Measurements from ENCODE around the gene CACNA1D. TPM values are rescaled to one million over a fixed set of nuclear protein-coding genes. Genes with fewer than 3 reads are reported as not detected.

The CACNA1D gene
- total and polyA plus RNA-seq, 2 experiments from 2014 or later, result 5.2 to 27.8 TPM

- WGBS (ENCODE audit: low lambda C conversion rate, missing lambda C conversion rate), result 74% methylated on average over 10 of the region's 10 CpGs
- no peaks in the 10 kb centered on the region for H4K20me1 ChIP-seq (ENCODE audit: insufficient read depth, poor library complexity, severe bottlenecking)
- H2AFZ ChIP-seq, result no peak overlapping the region
- no peaks in the 10 kb centered on the region for H3K36me3 ChIP-seq (replicated peaks; ENCODE audit: insufficient read depth, low read depth)
- H3K4me1 ChIP-seq (ENCODE audit: insufficient read depth), result peaks cover 25% of the 10 kb centered on the region
- H3K9me3 ChIP-seq (ENCODE audit: low read depth), result no peaks in the 10 kb centered on the region
- DNase-seq (ENCODE audit: low spot score), result peak; percentile 60
- H3K9me2 ChIP-seq (replicated peaks; ENCODE audit: insufficient read depth), result no peaks in the 10 kb centered on the region
- H3K4me2 ChIP-seq, result no peak overlapping the region
- no peak overlapping the region for H3K4me3 ChIP-seq
- no peak for TF ChIP-seq EZH2phosphoT487 (IDR thresholded peaks at IDR 0.05; ENCODE audit: low read depth, severe bottlenecking, unreplicated experiment)
- no peak for TF ChIP-seq CTCF (IDR thresholded peaks at IDR 0.05; ENCODE audit: poor library complexity)
- TF ChIP-seq EZH2 (IDR thresholded peaks at IDR 0.05; ENCODE audit: borderline replicate concordance), result no peak
- H3K27me3 ChIP-seq, result no peaks in the 10 kb centered on the region
- peak overlapping the region; percentile 86 for H3K27ac ChIP-seq
- no peaks in the 10 kb centered on the region for H3K79me2 ChIP-seq
Measured at GRCh38 chr3:53806182-53807116, 312.0 kb downstream of the CACNA1D start.

- Histone ChIP-seq H3K4me1 (ENCODE audit: insufficient read depth) (peaks cover 25% of the 10 kb centered on the region), H3K4me2 (no peak overlapping the region), H3K4me3 (no peak overlapping the region), H3K27ac (peak overlapping the region; percentile 86), H2AFZ (no peak overlapping the region), H3K9me3 (ENCODE audit: low read depth) (no peaks in the 10 kb centered on the region), H3K27me3 (no peaks in the 10 kb centered on the region), H4K20me1 (ENCODE audit: insufficient read depth, poor library complexity, severe bottlenecking) (no peaks in the 10 kb centered on the region), H3K36me3 (replicated peaks; ENCODE audit: insufficient read depth, low read depth) (no peaks in the 10 kb centered on the region), H3K9me2 (replicated peaks; ENCODE audit: insufficient read depth) (no peaks in the 10 kb centered on the region), H3K79me2 (no peaks in the 10 kb centered on the region)
- whole genome bisulfite sequencing (ENCODE audit: low lambda C conversion rate, missing lambda C conversion rate), result 73% methylated on average over 15 of the region's 15 CpGs
- TF ChIP-seq EZH2 (IDR thresholded peaks at IDR 0.05; ENCODE audit: borderline replicate concordance), result no peak
- no peak for DNase-seq (ENCODE audit: low spot score)
Measured at GRCh38 chr3:53807117-53807810, 312.9 kb downstream of the CACNA1D start.

GRCh38 chr3:53808496-53808895 is 314.1 kb downstream of the CACNA1D start:
- no peak for TF ChIP-seq EZH2phosphoT487 (IDR thresholded peaks at IDR 0.05; ENCODE audit: low read depth, severe bottlenecking, unreplicated experiment)
- no peak for TF ChIP-seq EZH2 (IDR thresholded peaks at IDR 0.05; ENCODE audit: borderline replicate concordance)
- no peak for TF ChIP-seq CTCF (IDR thresholded peaks at IDR 0.05; ENCODE audit: poor library complexity)
- Histone ChIP-seq H4K20me1 (ENCODE audit: insufficient read depth, poor library complexity, severe bottlenecking) (no peaks in the 10 kb centered on the region), H3K4me3 (no peak overlapping the region), H3K4me1 (ENCODE audit: insufficient read depth) (peaks cover 25% of the 10 kb centered on the region), H3K27me3 (no peaks in the 10 kb centered on the region), H3K27ac (no peak overlapping the region), H3K36me3 (replicated peaks; ENCODE audit: insufficient read depth, low read depth) (no peaks in the 10 kb centered on the region), H2AFZ (no peak overlapping the region), H3K9me2 (replicated peaks; ENCODE audit: insufficient read depth) (no peaks in the 10 kb centered on the region), H3K79me2 (no peaks in the 10 kb centered on the region), H3K9me3 (ENCODE audit: low read depth) (no peaks in the 10 kb centered on the region), H3K4me2 (no peak overlapping the region)
- WGBS (ENCODE audit: low lambda C conversion rate, missing lambda C conversion rate), result 97% methylated on average over 13 of the region's 13 CpGs
- no peak for DNase-seq (ENCODE audit: low spot score)

GRCh38 chr3:53809267-53809666 is 314.9 kb downstream of the CACNA1D start:
- no peak for TF ChIP-seq CTCF (IDR thresholded peaks at IDR 0.05; ENCODE audit: poor library complexity)
- TF ChIP-seq EZH2phosphoT487 (IDR thresholded peaks at IDR 0.05; ENCODE audit: low read depth, severe bottlenecking, unreplicated experiment), result no peak
- TF ChIP-seq EZH2 (IDR thresholded peaks at IDR 0.05; ENCODE audit: borderline replicate concordance), result no peak
- 93% methylated on average over 12 of the region's 12 CpGs for WGBS (ENCODE audit: low lambda C conversion rate, missing lambda C conversion rate)

More at GRCh38 chr3:53809267-53809666, 314.9 kb downstream of the CACNA1D start:
- no peak for DNase-seq (ENCODE audit: low spot score)
- Histone ChIP-seq H3K9me3 (ENCODE audit: low read depth) (no peaks in the 10 kb centered on the region), H3K36me3 (replicated peaks; ENCODE audit: insufficient read depth, low read depth) (no peaks in the 10 kb centered on the region), H2AFZ (no peak overlapping the region), H3K4me1 (ENCODE audit: insufficient read depth) (peaks cover 25% of the 10 kb centered on the region), H3K4me2 (no peak overlapping the region), H3K9me2 (replicated peaks; ENCODE audit: insufficient read depth) (no peaks in the 10 kb centered on the region), H3K4me3 (no peak overlapping the region), H3K27me3 (no peaks in the 10 kb centered on the region), H3K79me2 (no peaks in the 10 kb centered on the region), H3K27ac (no peak overlapping the region), H4K20me1 (ENCODE audit: insufficient read depth, poor library complexity, severe bottlenecking) (no peaks in the 10 kb centered on the region)
